Measurements from ENCODE around the gene FITM1.
A peak's percentile ranks its signal among the peaks of the same experiment; 100 is the strongest.

The FITM1 gene

DNA sequence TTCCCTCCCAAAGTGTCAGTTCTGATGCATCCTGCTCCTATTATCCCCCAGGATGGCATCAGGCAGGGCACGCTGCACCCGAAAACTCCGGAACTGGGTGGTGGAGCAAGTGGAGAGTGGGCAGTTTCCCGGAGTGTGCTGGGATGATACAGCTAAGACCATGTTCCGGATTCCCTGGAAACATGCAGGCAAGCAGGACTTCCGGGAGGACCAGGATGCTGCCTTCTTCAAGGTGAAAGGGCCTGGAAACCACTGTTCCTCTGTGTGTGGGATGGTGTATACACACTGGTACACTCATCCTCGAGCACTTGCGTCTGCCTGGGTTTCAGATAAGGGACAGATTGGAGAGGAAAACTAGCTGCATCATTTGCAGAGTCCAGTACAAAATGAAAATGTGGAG is 31.6 kb downstream of the FITM1 start:
- FAIRE-seq = no peak

DNA sequence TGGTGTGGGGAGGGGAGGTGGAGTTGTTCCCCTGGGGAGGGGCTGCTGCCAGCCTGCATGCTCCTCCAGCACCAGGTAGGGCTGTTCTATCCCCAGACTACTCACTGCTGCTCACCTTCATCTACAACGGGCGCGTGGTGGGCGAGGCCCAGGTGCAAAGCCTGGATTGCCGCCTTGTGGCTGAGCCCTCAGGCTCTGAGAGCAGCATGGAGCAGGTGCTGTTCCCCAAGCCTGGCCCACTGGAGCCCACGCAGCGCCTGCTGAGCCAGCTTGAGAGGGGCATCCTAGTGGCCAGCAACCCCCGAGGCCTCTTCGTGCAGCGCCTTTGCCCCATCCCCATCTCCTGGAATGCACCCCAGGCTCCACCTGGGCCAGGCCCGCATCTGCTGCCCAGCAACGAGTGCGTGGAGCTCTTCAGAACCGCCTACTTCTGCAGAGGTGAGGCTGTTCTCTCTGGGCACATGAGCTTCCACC is 34.1 kb downstream of the FITM1 start:
- FAIRE-seq = no peak

DNA sequence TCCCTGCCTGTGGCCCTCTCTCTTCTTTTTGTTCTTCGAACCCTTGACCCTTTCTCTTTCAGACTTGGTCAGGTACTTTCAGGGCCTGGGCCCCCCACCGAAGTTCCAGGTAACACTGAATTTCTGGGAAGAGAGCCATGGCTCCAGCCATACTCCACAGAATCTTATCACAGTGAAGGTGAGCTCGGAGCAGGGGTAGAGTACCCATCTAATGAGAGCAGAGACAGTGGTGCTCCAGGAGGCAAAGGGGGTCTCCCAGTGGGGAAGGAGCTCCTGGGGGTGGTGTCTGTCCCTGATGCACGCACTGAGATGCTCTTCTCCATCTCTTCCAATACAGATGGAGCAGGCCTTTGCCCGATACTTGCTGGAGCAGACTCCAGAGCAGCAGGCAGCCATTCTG is 35.3 kb downstream of the FITM1 start:
- no peak for FAIRE-seq

DNA sequence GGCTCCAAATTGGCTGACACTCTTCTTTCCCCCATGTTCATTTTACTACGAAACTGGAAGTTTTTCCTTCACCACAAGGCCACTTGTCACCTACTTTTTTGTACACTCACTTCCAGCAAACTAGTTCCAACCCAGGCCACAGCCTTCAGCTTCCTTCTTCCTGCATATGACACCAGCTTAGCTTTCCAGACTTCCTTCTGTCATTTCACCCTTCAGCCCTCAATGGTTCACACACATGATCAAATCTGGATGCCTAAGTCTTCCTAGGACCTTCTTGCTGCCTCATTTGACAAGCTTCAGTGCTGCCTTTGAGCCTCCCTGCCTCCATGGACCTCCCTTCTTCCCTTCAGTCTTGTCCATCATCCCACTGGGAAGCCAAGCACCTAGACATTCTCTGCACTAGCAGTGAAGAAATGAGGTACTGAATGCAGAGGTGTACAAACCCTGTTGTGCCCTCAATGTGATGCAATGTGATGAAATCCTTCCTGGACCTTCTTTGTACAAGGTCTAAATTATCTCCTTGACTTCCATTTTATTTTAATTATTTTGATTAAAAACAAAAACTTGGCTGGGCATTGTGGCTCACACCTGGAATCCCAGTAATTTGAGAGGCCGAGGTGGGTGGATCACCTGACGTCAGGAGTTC is 37.1 kb downstream of the FITM1 start:
- FAIRE-seq = no peak

DNA sequence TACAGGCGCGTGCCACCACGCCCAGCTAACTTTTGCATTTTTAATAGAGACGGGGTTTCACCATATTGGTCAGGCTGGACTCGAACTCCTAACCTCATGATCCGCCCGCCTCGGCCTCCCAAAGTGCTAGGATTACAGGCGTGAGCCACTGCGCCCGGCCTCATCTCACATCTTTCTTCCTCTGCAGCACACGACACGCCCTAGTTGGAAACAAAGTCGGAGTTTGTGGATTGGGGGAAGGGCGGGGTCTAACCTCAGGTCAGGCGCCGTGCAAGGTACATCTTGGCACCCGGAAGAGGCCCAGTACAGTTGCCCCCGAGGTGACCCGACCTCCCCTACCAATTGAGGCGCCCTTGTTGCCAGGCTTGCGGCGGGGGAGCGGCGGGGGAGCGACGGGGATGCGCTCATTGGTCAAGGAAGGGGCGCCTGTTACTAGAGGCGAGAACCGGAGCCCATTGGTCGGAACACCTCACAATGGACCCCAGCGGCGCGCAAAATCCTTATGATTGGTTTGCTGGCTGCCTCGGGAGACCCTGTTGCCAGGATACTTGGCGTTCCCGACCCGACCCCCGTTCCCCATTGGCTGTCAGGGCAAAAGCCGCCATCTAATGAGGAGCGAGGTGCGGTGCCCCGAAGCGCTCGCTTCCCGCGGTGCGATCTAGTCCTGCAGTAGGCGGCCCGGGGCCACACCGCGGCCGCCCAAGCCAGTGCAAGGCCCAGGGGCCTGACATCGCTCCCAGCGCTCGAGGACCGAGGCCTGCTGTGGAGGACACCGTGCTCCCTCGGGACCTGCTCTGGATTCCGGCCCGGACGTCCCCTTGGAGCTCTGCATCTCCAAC is 41.2 kb downstream of the FITM1 start, which contains the start of gene REC8:
Gene REC8 (plus strand): TSS at position 659 of the 839 bp plus-strand sequence. CDS start 473 bp downstream, outside the sequence.
- FAIRE-seq = peak; percentile 38

DNA sequence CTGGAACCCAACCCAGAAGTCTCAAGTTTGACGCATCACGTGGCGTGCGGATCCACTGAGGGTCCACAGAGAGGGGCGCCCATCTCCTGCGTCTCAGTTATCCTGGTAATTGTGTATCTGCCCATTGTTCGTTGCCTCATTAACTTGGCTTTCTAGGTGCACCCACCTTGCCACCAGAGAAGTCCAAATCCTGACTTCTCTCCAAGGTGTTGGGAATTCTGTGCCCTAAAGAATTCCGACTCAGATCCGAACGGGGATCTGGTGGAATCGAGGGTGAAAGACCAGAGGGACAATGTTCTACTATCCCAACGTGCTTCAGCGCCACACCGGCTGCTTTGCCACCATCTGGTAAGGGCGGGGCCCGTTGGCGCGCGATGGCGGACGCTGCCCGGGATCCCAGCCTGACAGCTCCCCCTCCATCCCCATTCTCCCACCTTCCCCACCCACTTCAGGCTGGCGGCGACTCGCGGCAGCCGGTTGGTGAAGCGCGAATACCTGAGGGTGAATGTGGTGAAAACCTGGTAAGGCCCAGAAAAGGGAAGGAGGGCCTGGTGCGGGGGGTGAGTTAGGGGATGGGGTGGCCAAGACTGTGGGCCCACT is 41.9 kb downstream of the FITM1 start:
- FAIRE-seq = no peak

DNA sequence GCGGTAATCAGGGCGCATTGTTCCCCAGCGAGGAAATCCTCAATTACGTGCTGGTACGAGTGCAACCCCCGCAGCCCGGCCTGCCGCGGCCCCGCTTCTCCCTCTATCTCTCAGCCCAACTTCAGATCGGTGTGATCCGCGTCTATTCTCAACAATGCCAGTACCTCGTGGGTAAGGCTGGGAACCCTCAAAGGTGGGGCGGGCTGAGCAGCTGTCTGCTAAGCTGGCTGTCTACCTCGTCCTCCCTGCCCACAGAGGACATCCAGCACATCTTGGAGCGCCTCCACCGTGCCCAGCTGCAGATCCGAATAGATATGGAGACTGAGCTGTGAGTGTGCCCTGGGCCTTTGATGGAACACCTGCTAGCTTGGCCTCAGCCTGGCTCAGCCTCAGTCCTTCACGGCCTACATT is 42.4 kb downstream of the FITM1 start:
- no peak for FAIRE-seq

DNA sequence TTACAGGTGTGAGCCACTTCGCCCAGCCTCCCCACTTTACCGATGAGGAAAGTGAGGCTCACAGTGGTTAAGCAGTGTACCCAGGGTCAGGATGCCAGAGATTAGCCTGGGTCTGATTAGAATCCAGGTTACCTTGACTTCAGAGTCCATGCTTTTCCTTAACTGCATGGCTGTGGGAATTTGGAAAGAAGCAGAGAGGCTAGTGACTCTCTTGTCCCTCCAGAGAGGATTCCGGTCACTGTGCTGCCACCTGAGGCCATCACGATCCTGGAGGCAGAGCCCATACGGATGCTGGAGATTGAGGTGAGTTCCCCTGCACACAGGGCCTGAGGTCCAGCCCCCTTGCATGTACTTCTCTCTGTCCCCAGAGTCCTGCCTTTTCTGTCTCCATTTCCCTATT is 46.1 kb downstream of the FITM1 start:
- FAIRE-seq = no peak

DNA sequence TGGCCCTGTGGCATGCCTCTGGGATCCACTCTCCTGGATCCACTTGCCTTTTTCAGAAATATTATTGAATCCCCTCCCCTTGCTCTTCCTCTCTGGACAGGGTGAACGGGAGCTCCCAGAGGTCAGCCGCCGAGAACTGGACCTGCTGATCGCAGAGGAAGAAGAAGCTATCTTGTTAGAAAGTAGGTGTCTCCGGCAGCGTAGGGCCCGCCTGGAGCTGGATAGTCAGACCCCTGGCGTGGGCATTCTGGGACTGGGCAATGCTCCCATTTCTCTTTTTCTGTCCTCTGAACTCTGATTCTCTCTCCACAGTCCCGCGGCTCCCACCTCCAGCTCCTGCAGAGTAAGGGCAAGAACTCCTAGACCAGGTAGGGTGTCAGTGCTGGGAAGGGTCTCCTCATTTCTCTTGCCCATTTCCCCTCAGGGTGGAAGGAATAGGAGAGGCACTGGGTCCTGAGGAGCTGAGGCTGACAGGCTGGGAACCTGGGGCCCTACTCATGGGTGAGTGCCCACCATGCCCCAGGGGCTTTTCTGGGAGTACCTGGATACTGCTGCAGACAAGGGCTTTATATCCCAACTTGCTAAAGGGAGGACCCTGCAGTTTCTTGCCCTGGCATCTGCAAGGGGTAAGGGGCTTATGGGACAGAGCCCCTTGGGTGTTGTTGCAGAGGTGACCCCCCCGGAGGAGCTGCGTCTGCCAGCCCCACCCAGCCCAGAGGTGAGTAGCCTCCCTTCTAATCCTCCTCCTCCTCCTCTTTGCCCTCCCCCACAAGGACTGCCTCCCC is 46.8 kb downstream of the FITM1 start:
- FAIRE-seq = no peak

DNA sequence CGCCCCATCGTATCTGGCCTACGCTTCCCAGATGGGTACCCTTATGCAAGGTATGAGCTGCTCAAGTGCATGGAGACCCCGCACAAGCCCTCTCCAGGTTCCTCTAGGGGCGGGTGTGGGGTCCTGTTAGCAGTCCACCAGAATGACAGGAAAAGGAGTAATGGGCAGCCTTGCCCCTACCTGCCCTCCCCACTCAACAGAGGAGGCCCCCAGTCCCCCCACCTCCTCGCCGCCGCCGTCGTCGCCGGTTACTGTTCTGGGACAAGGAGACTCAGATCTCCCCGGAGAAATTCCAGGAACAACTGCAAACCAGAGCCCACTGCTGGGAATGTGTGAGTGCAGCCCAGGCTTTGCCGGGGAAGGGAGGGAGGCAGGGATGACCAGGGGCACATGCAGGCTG is 47.4 kb downstream of the FITM1 start:
- FAIRE-seq = no peak

DNA sequence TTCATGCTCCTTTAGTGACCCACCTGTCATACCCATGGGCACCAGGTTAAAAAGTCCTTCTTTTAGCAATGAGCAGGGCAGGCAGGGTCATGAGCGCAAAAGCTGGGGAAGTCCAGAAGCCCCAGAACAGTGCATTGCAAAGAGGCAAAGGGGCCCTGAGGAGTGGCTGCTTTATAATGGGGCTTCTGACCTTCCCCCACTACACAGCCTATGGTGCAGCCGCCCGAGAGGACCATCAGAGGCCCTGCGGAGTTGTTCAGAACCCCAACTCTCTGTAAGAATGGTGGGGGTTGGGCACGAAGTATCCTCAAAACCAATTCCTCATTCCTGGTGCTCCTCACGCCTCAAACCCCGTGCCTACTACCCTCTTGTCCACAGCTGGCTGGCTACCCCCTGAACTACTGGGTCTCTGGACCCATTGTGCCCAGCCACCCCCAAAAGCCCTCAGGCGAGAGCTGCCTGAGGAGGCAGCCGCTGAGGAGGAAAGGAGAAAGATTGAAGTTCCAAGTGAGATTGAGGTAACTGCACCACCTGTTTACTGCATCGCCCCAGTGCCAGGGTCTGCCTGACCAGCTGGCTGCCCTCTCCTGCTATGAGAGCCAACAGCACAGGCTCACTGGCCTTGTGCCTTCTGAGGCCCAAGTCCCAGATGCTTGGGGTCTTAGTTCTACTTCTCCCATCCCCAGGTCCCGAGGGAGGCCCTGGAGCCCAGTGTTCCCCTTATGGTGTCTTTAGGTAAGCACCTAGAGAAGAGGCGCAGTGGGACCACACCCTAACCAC is 48.1 kb downstream of the FITM1 start:
- FAIRE-seq = no peak

DNA sequence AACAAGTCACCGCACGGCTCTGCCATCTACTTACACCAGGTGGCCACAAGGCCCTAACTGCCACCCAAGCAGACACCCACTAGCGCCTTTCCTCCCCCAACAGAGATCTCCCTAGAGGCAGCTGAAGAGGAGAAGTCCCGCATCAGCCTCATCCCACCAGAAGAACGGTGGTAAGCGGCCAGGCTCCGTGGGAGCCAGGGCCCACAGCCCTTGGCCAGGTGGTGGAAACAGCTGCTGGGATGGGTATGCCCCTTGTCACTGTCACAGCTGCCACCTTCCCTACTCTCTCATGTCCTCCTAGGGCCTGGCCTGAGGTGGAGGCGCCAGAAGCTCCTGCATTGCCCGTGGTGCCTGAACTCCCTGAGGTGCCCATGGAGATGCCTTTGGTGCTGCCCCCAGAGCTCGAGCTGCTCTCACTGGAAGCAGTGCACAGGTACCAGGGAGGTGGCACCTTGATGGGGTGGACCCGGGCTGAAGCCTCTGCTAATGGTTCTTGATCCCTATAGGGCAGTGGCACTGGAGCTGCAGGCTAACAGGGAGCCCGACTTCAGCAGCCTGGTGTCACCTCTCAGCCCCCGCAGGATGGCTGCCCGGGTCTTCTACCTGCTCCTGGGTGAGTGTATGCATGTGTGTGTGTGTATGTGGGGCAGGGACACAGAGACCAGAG is 49.0 kb downstream of the FITM1 start:
- FAIRE-seq = no peak

DNA sequence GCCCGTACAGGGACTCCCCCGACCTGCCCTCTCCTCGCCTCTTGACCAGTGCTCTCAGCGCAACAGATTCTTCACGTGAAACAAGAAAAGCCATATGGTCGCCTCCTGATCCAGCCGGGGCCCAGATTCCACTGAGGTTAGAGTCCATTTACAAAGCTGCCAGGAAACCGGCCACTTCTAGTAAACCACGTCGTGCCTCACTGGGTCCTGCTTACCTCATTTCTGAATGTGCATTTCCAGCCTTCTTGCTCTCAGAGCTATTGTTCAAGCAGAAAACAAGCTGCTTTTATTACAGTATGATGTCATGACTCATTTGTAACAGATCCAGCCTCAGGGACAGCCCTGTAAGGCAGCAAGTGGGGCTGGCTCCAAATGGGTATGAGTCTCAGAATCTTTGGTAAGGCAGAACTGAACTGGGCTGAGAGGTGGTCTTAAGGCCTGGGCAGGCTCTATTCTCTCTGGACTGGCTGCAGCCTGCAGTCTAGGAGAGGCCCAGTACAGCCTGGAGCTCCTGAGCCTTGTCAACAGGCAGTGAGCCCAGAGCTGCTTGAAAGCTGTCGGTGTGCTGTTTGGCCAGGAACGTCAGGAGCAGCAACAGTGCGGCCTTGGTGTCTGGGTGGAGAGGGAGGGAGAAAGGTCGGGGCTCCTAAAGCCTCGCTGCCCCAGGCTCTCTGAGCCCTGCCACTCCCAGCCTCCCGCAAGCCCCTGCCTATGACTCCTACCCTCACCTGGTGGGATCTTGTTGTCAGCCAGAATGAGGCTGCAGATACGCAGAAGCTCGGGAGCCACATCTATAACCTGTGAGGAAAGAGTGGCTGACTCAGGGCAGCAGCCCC is 49.7 kb downstream of the FITM1 start:
- FAIRE-seq = peak; percentile 98

DNA sequence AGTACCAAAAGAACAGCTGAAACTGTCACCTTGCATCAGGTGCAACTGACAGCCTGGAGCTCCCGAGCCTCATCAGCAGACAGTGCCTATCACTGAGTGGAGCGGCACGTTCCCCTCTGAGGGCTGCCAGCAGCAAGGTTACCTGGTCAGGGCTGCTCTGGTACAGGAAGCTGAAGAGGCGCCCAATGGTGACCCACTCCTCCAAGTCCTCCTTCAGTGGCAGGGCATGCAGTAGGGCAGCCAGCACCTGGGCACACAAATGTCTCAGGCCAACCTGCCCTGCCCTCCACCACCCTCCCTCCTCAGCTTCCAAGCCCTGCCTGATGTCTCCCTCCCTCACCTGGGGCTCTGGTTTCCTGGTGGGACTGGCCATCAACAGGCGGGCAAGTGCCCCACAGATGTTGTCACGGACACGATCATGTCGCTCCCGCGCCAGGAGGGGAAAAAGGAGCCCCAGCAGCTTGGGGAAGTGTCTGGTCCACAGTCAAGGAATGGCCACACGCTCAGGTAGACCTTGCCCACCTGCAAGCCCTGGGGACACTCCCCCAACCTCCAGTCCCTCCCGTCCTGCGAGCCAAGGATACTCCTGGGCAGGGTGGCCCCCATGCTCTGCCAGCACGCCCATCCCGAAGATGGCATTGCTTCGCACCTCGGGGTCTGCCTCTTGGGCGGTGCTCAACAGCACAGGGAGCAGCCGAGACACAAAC is 51.1 kb downstream of the FITM1 start:
- FAIRE-seq = no peak

Measured in islet of Langerhans (tissue), 1 donor.